Activated CD8-positive, alpha-beta memory T cell treated with anti-CD3 and anti-CD28 coated beads, Interleukin-2, amount 10 ng/mL, durations not matched to agents 7 days and 5 days (primary cell): ENCODE measurements around the gene HTR3B. TPM values are rescaled to one million over a fixed set of nuclear protein-coding genes. Genes with fewer than 3 reads are reported as not detected.
"Not testable (repeated sequence)": the region's sequence is repeated elsewhere in the genome, so short reads cannot be mapped to it uniquely, and the experiment has no call there.

Experiments
- ATAC-seq: fragments of 150-1000 bp; cut with Tn5 transposase; one replicate; pipeline ENCODE4 v1.10.0; 2021; ENCODE audit warnings: moderate library complexity
- CTCF ChIA-PET: fragments of 350-600 bp; sonication (Branson Sonifier 250); formaldehyde crosslinking; loops from one replicate; lab custom pipeline; 2021; ENCODE audit warnings: antibody characterized with exemption; lab: Charles Lee
- DNase-seq: peaks from one replicate; pipeline ENCODE4 v3.0.0-alpha.2; 2020
- H3K27ac Mint-ChIP-seq: one replicate; pipeline ENCODE4 v1.8.0; 2021; ENCODE audit warnings: mild to moderate bottlenecking, mixed read lengths
- H3K27me3 Mint-ChIP-seq: one replicate; pipeline ENCODE4 v1.8.0; 2021; ENCODE audit warnings: mixed read lengths
- H3K36me3 Mint-ChIP-seq: one replicate; pipeline ENCODE4 v1.8.0; 2021; ENCODE audit warnings: mild to moderate bottlenecking, mixed read lengths
- H3K4me1 Mint-ChIP-seq: one replicate; pipeline ENCODE4 v1.8.0; 2021; ENCODE audit warnings: mixed read lengths
- H3K4me3 Mint-ChIP-seq: one replicate; pipeline ENCODE4 v1.8.0; 2021; ENCODE audit warnings: mild to moderate bottlenecking, moderate library complexity, mixed read lengths
- H3K9me3 Mint-ChIP-seq: one replicate; pipeline ENCODE4 v1.8.0; 2022; ENCODE audit warnings: low read depth, mixed read lengths
- total RNA-seq, 2 experiments: library from RNA; stranded (reverse); gene quantifications; one replicate each; pipeline ENCODE4 v1.2.3, GENCODE V29; 2021

Gene HTR3B
- total RNA-seq, 2 experiments from 2014 or later, result not detected

GRCh38 chr11:113932788-113933187, 28.2 kb downstream of the HTR3B start:
- no peak for DNase-seq
- Mint-ChIP-seq H3K36me3 (no peaks in the 10 kb centered on the region), H3K9me3 (no peaks in the 10 kb centered on the region), H3K27me3 (peaks cover 29% of the 10 kb centered on the region), H3K27ac (no peak overlapping the region), H3K4me3 (no peak overlapping the region), H3K4me1 (no peaks in the 10 kb centered on the region)
- CTCF ChIA-PET, result no interaction called here
- ATAC-seq, result no peak

GRCh38 chr11:113934193-113934592, 29.6 kb downstream of the HTR3B start:
- CTCF ChIA-PET, H3K4me1 Mint-ChIP-seq, H3K27ac Mint-ChIP-seq, H3K4me3 Mint-ChIP-seq, H3K9me3 Mint-ChIP-seq, DNase-seq, H3K36me3 Mint-ChIP-seq, ATAC-seq: not testable (repeated sequence)
- peaks cover 24% of the 10 kb centered on the region for H3K27me3 Mint-ChIP-seq

- CTCF ChIA-PET, result no interaction called here
- Mint-ChIP-seq H3K4me1 (no peaks in the 10 kb centered on the region), H3K27ac (no peak overlapping the region), H3K4me3 (no peak overlapping the region), H3K27me3 (peaks cover 24% of the 10 kb centered on the region), H3K36me3 (no peaks in the 10 kb centered on the region), H3K9me3 (no peaks in the 10 kb centered on the region)
- ATAC-seq (no peak), DNase-seq (no peak)
Measured at GRCh38 chr11:113934761-113935160, 30.2 kb downstream of the HTR3B start.

GRCh38 chr11:113935858-113936257, 31.3 kb downstream of the HTR3B start:
- no peak overlapping the region for H3K27ac Mint-ChIP-seq
- no peaks in the 10 kb centered on the region for H3K9me3 Mint-ChIP-seq
- peaks cover 23% of the 10 kb centered on the region for H3K27me3 Mint-ChIP-seq
- no peak for ATAC-seq
- no peak overlapping the region for H3K4me3 Mint-ChIP-seq
- no peaks in the 10 kb centered on the region for H3K4me1 Mint-ChIP-seq
- CTCF ChIA-PET, result no interaction called here
- H3K36me3 Mint-ChIP-seq, result no peaks in the 10 kb centered on the region
- no peak for DNase-seq

GRCh38 chr11:113937918-113938317, 33.3 kb downstream of the HTR3B start:
- Mint-ChIP-seq H3K36me3 (no peaks in the 10 kb centered on the region), H3K4me3 (no peak overlapping the region), H3K4me1 (no peaks in the 10 kb centered on the region), H3K27me3 (peaks cover 16% of the 10 kb centered on the region), H3K9me3 (no peaks in the 10 kb centered on the region), H3K27ac (no peak overlapping the region)
- ATAC-seq (no peak), DNase-seq (no peak)
- CTCF ChIA-PET, result no interaction called here

- no peak for DNase-seq
- Mint-ChIP-seq H3K4me1 (no peaks in the 10 kb centered on the region), H3K4me3 (no peak overlapping the region), H3K27me3 (peaks cover 4% of the 10 kb centered on the region), H3K27ac (no peak overlapping the region), H3K36me3 (no peaks in the 10 kb centered on the region), H3K9me3 (no peaks in the 10 kb centered on the region)
- no peak for ATAC-seq
- CTCF ChIA-PET, result no interaction called here
Measured at GRCh38 chr11:113942256-113942655, 37.7 kb downstream of the HTR3B start.

GRCh38 chr11:113946162-113946561, 41.6 kb downstream of the HTR3B start:
- H3K27ac Mint-ChIP-seq, DNase-seq, ATAC-seq, CTCF ChIA-PET, H3K4me3 Mint-ChIP-seq, H3K36me3 Mint-ChIP-seq, H3K4me1 Mint-ChIP-seq, H3K9me3 Mint-ChIP-seq: not testable (repeated sequence)
- H3K27me3 Mint-ChIP-seq, result peaks cover 14% of the 10 kb centered on the region

GRCh38 chr11:113947994-113948393, 43.4 kb downstream of the HTR3B start:
- Mint-ChIP-seq H3K27me3 (peaks cover 26% of the 10 kb centered on the region), H3K9me3 (no peaks in the 10 kb centered on the region), H3K4me3 (no peak overlapping the region), H3K36me3 (no peaks in the 10 kb centered on the region), H3K4me1 (no peaks in the 10 kb centered on the region), H3K27ac (no peak overlapping the region)
- no peak for ATAC-seq
- CTCF ChIA-PET, result no interaction called here
- DNase-seq, result no peak

GRCh38 chr11:113949891-113950290, 45.3 kb downstream of the HTR3B start:
- no peak overlapping the region for H3K27ac Mint-ChIP-seq
- CTCF ChIA-PET, result interaction anchor here (0.7 kb wide), 1 partner anchor 79 kb away, joined by 3 read pairs; no protein-coding TSS in a partner anchor
- DNase-seq, result no peak
- no peak for ATAC-seq
- H3K27me3 Mint-ChIP-seq, result peaks cover 38% of the 10 kb centered on the region
- no peak overlapping the region for H3K4me3 Mint-ChIP-seq
- no peaks in the 10 kb centered on the region for H3K36me3 Mint-ChIP-seq
- H3K9me3 Mint-ChIP-seq, result no peaks in the 10 kb centered on the region
- no peaks in the 10 kb centered on the region for H3K4me1 Mint-ChIP-seq

GRCh38 chr11:113951537-113951936, 46.9 kb downstream of the HTR3B start:
- CTCF ChIA-PET, result no interaction called here
- Mint-ChIP-seq H3K4me1 (no peaks in the 10 kb centered on the region), H3K9me3 (no peaks in the 10 kb centered on the region), H3K27ac (no peak overlapping the region), H3K36me3 (no peaks in the 10 kb centered on the region), H3K27me3 (peaks cover 36% of the 10 kb centered on the region), H3K4me3 (no peak overlapping the region)
- ATAC-seq (no peak), DNase-seq (no peak)

GRCh38 chr11:113952070-113952469, 47.5 kb downstream of the HTR3B start:
- Mint-ChIP-seq H3K27ac (no peak overlapping the region), H3K4me3 (no peak overlapping the region), H3K36me3 (no peaks in the 10 kb centered on the region)

GRCh38 chr11:113952588-113952987, 48.0 kb downstream of the HTR3B start:
- H3K4me3 Mint-ChIP-seq, result no peak overlapping the region
- H3K36me3 Mint-ChIP-seq, result no peaks in the 10 kb centered on the region
- no peaks in the 10 kb centered on the region for H3K4me1 Mint-ChIP-seq
- H3K27me3 Mint-ChIP-seq, result peaks cover 36% of the 10 kb centered on the region
- CTCF ChIA-PET, result no interaction called here
- no peaks in the 10 kb centered on the region for H3K9me3 Mint-ChIP-seq
- ATAC-seq (no peak), DNase-seq (no peak)
- H3K27ac Mint-ChIP-seq, result no peak overlapping the region

More at GRCh38 chr11:113952070-113952469, 47.5 kb downstream of the HTR3B start:
- ATAC-seq, result no peak
- no peak for DNase-seq
- H3K9me3 Mint-ChIP-seq, result no peaks in the 10 kb centered on the region
- peaks cover 36% of the 10 kb centered on the region for H3K27me3 Mint-ChIP-seq
- no peaks in the 10 kb centered on the region for H3K4me1 Mint-ChIP-seq
- CTCF ChIA-PET, result no interaction called here

- no peak for ATAC-seq
- no peak overlapping the region for H3K27ac Mint-ChIP-seq
- H3K36me3 Mint-ChIP-seq, result no peaks in the 10 kb centered on the region
- no peaks in the 10 kb centered on the region for H3K9me3 Mint-ChIP-seq
- H3K4me3 Mint-ChIP-seq, result no peak overlapping the region
- no peak for DNase-seq
- no peaks in the 10 kb centered on the region for H3K4me1 Mint-ChIP-seq
- CTCF ChIA-PET, result no interaction called here
- H3K27me3 Mint-ChIP-seq, result peaks cover 33% of the 10 kb centered on the region
Measured at GRCh38 chr11:113954235-113954634, 49.6 kb downstream of the HTR3B start.

- H3K36me3 Mint-ChIP-seq, result no peaks in the 10 kb centered on the region
- CTCF ChIA-PET, result no interaction called here
- peaks cover 21% of the 10 kb centered on the region for H3K27me3 Mint-ChIP-seq
- H3K27ac Mint-ChIP-seq, result no peak overlapping the region
- no peaks in the 10 kb centered on the region for H3K9me3 Mint-ChIP-seq
- DNase-seq, result no peak
- H3K4me3 Mint-ChIP-seq, result no peak overlapping the region
- no peak for ATAC-seq
- H3K4me1 Mint-ChIP-seq, result no peaks in the 10 kb centered on the region
Measured at GRCh38 chr11:113956986-113957385, 52.4 kb downstream of the HTR3B start.
